H1 (cell line): ENCODE measurements around the gene ARID5A. TPM values are rescaled to one million over a fixed set of nuclear protein-coding genes. Genes with fewer than 3 reads are reported as not detected.

ENCODE experiments used
- BACH1 ChIP-seq: IDR thresholded peaks from 2 replicates; pipeline ENCODE4 v1.6.1; 2012; ENCODE audit warnings: low read length, improper control_type of control experiment
- CBX5 ChIP-seq: fragments of 300-800, 300-1000 bp; sonication (generic); IDR thresholded peaks from 2 replicates; pipeline ENCODE4 v1.7.1; 2016; ENCODE audit warnings: antibody characterized with exemption, low read length, low read depth
- CHD1 ChIP-seq: IDR thresholded peaks from 2 replicates; pipeline ENCODE4 v1.6.1; 2012; ENCODE audit warnings: low read depth, low read length, improper control_type of control experiment
- E2F6 ChIP-seq: IDR thresholded peaks from 2 replicates; pipeline ENCODE4 v1.6.1; 2012; ENCODE audit warnings: inconsistent platforms
- PHF8 ChIP-seq: fragments of 200-600 bp; sonication (generic); conservative IDR thresholded peaks from 2 replicates; pipeline ENCODE4 v1.7.1; 2012; ENCODE audit warnings: low read depth, mild to moderate bottlenecking, inconsistent platforms, low read length, moderate library complexity
- POLR2AphosphoS5 ChIP-seq: IDR thresholded peaks from 2 replicates; pipeline ENCODE4 v1.6.1; 2011; ENCODE audit warnings: low read depth, low read length
- POU5F1 ChIP-seq: IDR thresholded peaks from 2 replicates; pipeline ENCODE4 v1.6.1; 2011; ENCODE audit warnings: low read depth, mild to moderate bottlenecking, low read length, moderate library complexity
- RAD21 ChIP-seq, 2 experiments: IDR thresholded peaks in 1 of 2; conservative IDR thresholded peaks in 1 of 2; 2 replicates each; pipeline ENCODE4 v1.6.1; 2011; ENCODE audit warnings: low read depth in 2 of 2, low read length in 2 of 2, improper control_type of control experiment in 1 of 2, inconsistent platforms in 1 of 2, mild to moderate bottlenecking in 1 of 2, moderate library complexity in 1 of 2
- SIX5 ChIP-seq: IDR thresholded peaks from 2 replicates; pipeline ENCODE4 v1.6.1; 2011; ENCODE audit warnings: mild to moderate bottlenecking, low read depth, low read length
- SP4 ChIP-seq: IDR thresholded peaks from 2 replicates; pipeline ENCODE4 v1.6.1; 2012; ENCODE audit warnings: low read length, inconsistent platforms
- SUZ12 ChIP-seq: fragments of 200-600 bp; sonication (generic); IDR thresholded peaks from 2 replicates; pipeline ENCODE4 v1.6.1; 2012; ENCODE audit warnings: mild to moderate bottlenecking, inconsistent platforms, low read length, moderate library complexity, mixed read lengths
- polyA plus RNA-seq, 7 experiments: library from polyadenylated mRNA; depleted of rRNA in 3 of 7; stranded (reverse) in 5 of 7; unstranded in 2 of 7; fragments of >200 nt in 5 of 7; fragments of 200-250 nt in 2 of 7; gene quantifications; 1 replicate in 5 of 7; 2 replicates in 1 of 7; 4 replicates in 1 of 7; pipeline versions ENCODE4 v1.2.1 to v1.2.3, GENCODE V29; 2011 to 2013; ENCODE audit warnings: missing spikeins in 2 of 7, mixed read lengths in 2 of 7
- total RNA-seq: library from RNA; stranded (reverse); fragmentation: NEBNext Ultra II Directional; extraction: Animal tissue kit (Norgen Biotek cat#: 25700); gene quantifications from 2 replicates; pipeline ENCODE4 v1.2.1, GENCODE V29; 2021

ARID5A gene
- total and polyA plus RNA-seq, 2 of the 8 experiments (the other 6 are each of a cell fraction or from before 2014, with no cell fraction given), result 3.3 to 5.3 TPM

GRCh38 chr2:96495982-96496629, 40.4 kb upstream of the ARID5A start (continued):
- TF ChIP-seq POU5F1, result no peak
- TF ChIP-seq E2F6, result no peak
- no peak for TF ChIP-seq SIX5
- TF ChIP-seq BACH1, result no peak
- TF ChIP-seq PHF8, result no peak
- no peak for TF ChIP-seq SP4
- no peak for TF ChIP-seq RAD21 (IDR thresholded peaks at IDR 0.05 in 1 of 2, conservative IDR thresholded peaks at IDR 0.05 in 1 of 2; ENCODE audit: low read depth in 2 of 2, low read length in 2 of 2)
- no peak for TF ChIP-seq CBX5
- no peak for TF ChIP-seq CHD1
- TF ChIP-seq SUZ12, result no peak
- no peak for TF ChIP-seq POLR2AphosphoS5
